Endothelial cell (in vitro differentiated cells): Measurements from ENCODE around the gene RRBP1. TPM values are rescaled to one million over a fixed set of nuclear protein-coding genes. Genes with fewer than 3 reads are reported as not detected.

Experiments used
- DNase-seq: peaks from one replicate; pipeline ENCODE4 v3.0.0; 2021; ENCODE audit warnings: low spot score
- H3K27ac Mint-ChIP-seq: one replicate; pipeline ENCODE4 v1.8.0; 2021; ENCODE audit warnings: mixed read lengths, inconsistent platforms; ENCODE audit not compliant: unreplicated experiment
- H3K27me3 Mint-ChIP-seq: one replicate; pipeline ENCODE4 v1.8.0; 2021; ENCODE audit warnings: mild to moderate bottlenecking, moderate library complexity, mixed read lengths, inconsistent platforms; ENCODE audit not compliant: unreplicated experiment
- H3K36me3 Mint-ChIP-seq: one replicate; pipeline ENCODE4 v1.8.0; 2021; ENCODE audit warnings: mild to moderate bottlenecking, low read depth, mixed read lengths, inconsistent platforms; ENCODE audit not compliant: unreplicated experiment
- H3K4me1 Mint-ChIP-seq: one replicate; pipeline ENCODE4 v1.8.0; 2021; ENCODE audit warnings: mild to moderate bottlenecking, mixed read lengths, inconsistent platforms; ENCODE audit not compliant: unreplicated experiment
- H3K4me3 Mint-ChIP-seq: one replicate; pipeline ENCODE4 v1.8.0; 2021; ENCODE audit warnings: mild to moderate bottlenecking, mixed read lengths, inconsistent platforms; ENCODE audit not compliant: unreplicated experiment
- H3K9me3 Mint-ChIP-seq: one replicate; pipeline ENCODE4 v1.8.0; 2021; ENCODE audit warnings: mixed read lengths, inconsistent platforms; ENCODE audit not compliant: unreplicated experiment
- total RNA-seq: library from RNA; stranded (reverse); fragmentation: NEBNext Ultra II Directional; extraction: Animal tissue kit (Norgen Biotek cat#: 25700); gene quantifications from one replicate; pipeline ENCODE4 v1.2.1, GENCODE V29; 2021; ENCODE audit not compliant: unreplicated experiment
- TF ChIP-seq, protein P1 (sequence below): fragments of 200-600 bp; sonication (generic); IDR thresholded peaks from one replicate; pipeline ENCODE4 v1.5.0; 2021; ENCODE audit warnings: antibody characterized with exemption; ENCODE audit not compliant: unreplicated experiment

RRBP1 gene
- total RNA-seq, 1 donor from 2014 or later: 179 TPM

GRCh38 chr20:17629025-17629424 lies 53.0 kb downstream of the RRBP1 start:
- TF ChIP-seq, protein P1, sequence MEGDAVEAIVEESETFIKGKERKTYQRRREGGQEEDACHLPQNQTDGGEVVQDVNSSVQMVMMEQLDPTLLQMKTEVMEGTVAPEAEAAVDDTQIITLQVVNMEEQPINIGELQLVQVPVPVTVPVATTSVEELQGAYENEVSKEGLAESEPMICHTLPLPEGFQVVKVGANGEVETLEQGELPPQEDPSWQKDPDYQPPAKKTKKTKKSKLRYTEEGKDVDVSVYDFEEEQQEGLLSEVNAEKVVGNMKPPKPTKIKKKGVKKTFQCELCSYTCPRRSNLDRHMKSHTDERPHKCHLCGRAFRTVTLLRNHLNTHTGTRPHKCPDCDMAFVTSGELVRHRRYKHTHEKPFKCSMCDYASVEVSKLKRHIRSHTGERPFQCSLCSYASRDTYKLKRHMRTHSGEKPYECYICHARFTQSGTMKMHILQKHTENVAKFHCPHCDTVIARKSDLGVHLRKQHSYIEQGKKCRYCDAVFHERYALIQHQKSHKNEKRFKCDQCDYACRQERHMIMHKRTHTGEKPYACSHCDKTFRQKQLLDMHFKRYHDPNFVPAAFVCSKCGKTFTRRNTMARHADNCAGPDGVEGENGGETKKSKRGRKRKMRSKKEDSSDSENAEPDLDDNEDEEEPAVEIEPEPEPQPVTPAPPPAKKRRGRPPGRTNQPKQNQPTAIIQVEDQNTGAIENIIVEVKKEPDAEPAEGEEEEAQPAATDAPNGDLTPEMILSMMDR: no peak
- no peaks in the 10 kb centered on the region for H3K9me3 Mint-ChIP-seq
- no peaks in the 10 kb centered on the region for H3K4me1 Mint-ChIP-seq
- H3K36me3 Mint-ChIP-seq: peaks cover 40% of the 10 kb centered on the region
- DNase-seq: no peak
- H3K27ac Mint-ChIP-seq: no peak overlapping the region
- H3K4me3 Mint-ChIP-seq: no peak overlapping the region
- peaks cover 6% of the 10 kb centered on the region for H3K27me3 Mint-ChIP-seq

DNA sequence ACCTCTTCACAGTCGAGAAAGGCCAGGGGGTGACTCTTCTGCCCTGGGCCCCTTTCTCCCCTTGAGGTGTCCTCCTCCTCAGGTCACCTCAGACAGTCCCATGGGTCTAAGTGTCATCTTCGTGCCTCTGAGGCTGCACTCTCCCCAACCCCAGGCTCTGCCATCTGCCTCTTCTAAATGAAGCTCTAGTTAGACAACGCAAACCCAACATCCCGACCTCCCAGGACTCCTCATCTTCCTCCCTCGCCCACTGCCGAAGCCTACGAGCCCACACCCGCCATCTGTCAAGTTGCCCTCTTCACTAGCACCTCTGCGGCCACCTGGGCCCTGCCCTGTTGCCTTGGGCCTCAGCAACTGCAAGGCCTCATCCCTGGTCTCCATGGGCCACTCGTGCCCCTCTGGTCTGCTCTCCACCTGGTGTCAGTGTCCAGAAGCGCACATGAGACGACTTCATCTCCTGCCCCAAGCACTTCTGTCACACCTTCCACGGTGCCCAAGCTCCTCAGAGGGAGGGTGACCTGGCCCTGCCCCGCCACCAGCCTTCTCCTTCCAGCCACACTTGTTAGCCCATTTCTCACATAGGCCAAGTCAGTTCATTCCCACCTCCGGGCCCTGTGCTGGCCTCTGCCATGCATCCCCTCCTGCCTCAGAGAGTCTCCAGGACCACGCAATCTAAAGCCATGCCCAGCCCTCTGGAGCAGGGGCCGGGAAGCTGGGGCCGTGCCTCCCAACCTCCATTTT lies 53.8 kb downstream of the RRBP1 start:
- Mint-ChIP-seq H3K36me3 (peaks cover 40% of the 10 kb centered on the region), H3K27ac (peak overlapping the region; percentile 43), H3K27me3 (peaks cover 6% of the 10 kb centered on the region), H3K9me3 (no peaks in the 10 kb centered on the region), H3K4me1 (no peaks in the 10 kb centered on the region), H3K4me3 (peak overlapping the region; percentile 40)
- DNase-seq: no peak
- TF ChIP-seq, protein P1: no peak

GRCh38 chr20:17627101-17627955 lies 54.7 kb downstream of the RRBP1 start:
- H3K27ac Mint-ChIP-seq: no peak overlapping the region
- no peak for DNase-seq

DNA sequence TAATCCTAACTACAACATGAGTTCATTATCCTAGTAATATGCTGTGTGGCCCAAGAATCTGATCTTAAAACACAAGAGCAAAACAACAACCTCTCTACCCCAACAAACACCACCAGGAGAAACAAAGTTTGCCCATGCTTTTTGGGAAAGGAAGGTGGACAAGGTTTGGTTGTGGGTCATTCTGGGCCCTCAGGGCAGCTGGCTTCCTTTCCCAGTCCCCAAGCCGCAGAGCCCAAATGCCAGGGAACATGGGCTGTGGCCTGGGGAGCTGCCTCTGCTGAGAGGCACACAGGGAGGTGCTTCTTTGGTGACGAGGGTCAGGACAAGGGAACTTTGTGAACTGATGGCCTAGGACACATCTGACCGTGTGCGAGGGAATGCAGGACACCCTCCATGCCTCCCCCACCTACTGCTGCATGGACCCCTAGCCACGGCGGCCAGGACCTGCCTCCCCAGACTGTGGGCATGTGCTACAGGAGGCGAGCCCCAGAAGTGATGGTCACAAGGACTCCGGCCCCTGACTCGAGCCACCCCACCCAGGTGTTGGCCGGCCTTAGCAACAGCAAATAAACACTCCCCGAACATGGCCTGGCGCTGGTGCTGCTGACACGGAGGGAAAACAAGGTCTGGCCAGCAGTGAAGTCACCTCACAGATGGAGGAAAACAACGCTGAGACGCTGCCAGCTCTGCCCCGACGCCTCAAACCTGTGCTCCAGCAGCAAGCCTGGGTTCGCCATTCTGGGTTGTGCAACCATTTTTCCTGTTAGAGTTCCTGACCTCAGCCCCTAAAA lies 55.6 kb downstream of the RRBP1 start:
- H3K9me3 Mint-ChIP-seq: no peaks in the 10 kb centered on the region
- H3K4me3 Mint-ChIP-seq: peak overlapping the region; percentile 73
- DNase-seq: no peak
- H3K4me1 Mint-ChIP-seq: no peaks in the 10 kb centered on the region
- H3K36me3 Mint-ChIP-seq: peaks cover 35% of the 10 kb centered on the region
- TF ChIP-seq, protein P1: no peak
- peak overlapping the region; percentile 28 for H3K27ac Mint-ChIP-seq
- H3K27me3 Mint-ChIP-seq: peaks cover 6% of the 10 kb centered on the region

More at GRCh38 chr20:17627101-17627955, 54.7 kb downstream of the RRBP1 start:
- no peaks in the 10 kb centered on the region for H3K9me3 Mint-ChIP-seq
- peaks cover 6% of the 10 kb centered on the region for H3K27me3 Mint-ChIP-seq
- H3K36me3 Mint-ChIP-seq: peaks cover 37% of the 10 kb centered on the region
- no peaks in the 10 kb centered on the region for H3K4me1 Mint-ChIP-seq
- TF ChIP-seq, protein P1: no peak
- H3K4me3 Mint-ChIP-seq: peak overlapping the region; percentile 39
